HG03439 (cell line): ENCODE data around the gene CAB39L.

Experiments
- ATAC-seq: cut with Tn5 transposase; IDR thresholded peaks from one replicate; pipeline ENCODE4 v1.9.1; 2021; ENCODE audit warnings: mild to moderate bottlenecking, moderate library complexity; ENCODE audit not compliant: unreplicated experiment

The CAB39L gene

DNA sequence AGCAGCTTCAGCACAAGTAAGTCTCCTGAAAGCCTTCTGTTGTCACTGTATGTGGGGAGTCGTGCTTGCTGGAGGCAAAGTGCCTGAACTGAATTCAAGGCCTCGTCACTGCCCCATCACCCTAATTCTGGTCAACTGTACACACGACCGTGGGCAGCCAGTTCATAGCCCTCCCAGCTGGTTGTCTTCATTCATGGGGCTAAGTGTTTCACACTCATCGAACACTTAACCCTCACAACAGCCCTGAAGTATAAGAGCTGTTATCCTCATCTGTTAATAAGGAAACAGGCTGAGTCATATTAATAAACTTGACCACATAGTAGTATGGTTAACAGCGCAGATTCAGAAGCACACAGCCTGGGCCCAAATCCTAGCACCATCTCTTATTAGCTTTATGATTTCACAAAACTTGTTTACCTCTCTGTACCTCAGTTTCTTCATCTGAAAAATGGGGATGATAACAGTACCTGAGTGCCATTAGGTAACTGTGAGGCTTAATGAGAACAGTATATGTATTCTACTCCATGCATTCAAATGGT lies 129.5 kb downstream of the CAB39L start:
- no peak for ATAC-seq

DNA sequence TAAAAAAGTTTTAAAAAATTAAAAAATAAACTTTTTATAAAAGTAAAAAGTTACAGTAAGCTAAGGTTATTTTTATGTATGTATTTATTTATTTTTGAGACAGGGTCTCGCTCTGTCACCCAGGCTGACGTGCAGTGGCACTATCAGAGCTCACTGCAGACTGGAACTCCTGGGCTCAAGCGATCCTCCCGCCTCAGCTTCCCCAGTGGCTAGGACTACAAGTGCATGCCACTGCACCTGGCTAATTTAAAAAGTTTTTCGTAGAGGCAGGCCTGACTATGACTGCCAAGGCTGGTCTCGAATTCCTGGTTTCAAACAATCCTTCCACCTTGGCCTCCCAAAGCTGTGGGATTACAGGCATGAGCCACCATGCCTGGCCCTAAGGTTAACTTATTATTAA lies 132.0 kb downstream of the CAB39L start:
- no peak for ATAC-seq

DNA sequence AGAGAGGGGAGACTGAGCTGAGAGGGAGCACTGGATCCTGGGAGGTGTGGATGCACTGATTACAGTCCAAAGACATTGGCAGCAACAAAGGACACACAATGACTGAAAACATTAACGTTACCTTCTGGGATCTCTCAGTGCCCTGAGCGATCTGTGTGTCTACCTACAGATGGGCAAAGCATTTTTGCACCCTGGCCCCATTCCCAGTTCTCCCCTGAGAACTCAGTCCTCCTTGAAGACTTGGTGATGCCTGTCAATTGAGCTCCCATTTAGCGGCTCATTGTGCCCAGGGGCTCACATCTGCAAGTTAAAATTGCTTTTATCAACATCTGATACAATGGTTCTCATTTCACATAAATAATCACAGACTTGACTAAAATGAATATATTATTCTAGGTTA lies 133.6 kb downstream of the CAB39L start:
- no peak for ATAC-seq

DNA sequence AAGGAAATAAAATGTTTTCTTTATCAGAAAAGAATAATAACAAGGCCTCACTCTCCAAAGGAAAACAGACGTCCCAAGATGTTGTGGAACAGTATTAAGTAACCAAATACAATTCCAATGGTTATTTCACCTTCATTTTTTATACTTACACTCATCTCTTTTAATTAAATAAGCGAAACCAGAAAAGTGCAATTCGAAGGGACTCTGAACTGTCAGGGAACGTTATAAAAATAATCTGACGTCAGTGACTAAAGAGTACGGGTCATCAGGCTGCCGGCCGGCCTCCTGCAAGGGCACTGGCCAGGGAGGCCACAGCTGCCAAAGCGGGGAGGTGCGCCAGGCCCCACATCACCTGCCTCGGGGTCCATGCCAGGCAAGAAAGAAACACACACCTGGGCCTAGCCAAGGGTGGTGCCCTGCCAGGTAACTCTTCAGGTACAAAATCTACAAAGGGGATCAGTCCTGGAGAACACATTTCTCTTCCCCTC lies 134.9 kb downstream of the CAB39L start:
- no peak for ATAC-seq

GRCh38 chr13:49308097-49308875 lies 135.6 kb downstream of the CAB39L start:
- ATAC-seq: no peak

GRCh38 chr13:49307365-49307764 lies 136.5 kb downstream of the CAB39L start:
- no peak for ATAC-seq

DNA sequence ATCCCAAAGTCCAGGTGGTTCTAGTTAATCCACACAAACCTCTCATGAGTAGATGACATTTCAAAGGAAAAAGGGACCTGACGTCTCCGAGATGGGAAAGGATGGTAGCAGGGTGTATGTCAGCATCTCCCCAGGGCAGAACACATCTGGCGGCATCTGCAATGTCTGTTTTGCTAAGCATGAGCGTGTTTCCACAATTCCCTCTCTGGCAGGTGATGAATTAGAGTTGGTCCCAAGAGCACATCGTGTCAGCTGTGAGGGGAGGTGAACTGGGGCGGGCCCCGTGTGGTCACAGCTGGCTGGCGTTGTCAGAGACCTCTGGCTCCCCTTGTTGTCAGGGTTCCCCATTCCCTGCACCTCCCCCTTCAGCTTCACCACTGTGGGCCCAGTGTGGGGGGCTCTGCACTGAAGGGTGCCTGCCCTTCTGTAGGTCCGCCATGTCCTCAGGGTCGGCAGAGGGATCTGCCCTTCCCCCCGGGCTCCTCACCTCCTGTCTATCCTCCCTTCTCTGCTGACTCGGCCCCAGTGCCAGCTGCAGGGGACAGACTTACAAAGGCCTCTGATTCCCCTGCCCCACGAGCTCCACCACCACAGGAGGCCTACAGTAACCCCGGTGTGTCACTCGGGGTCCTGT lies 138.0 kb downstream of the CAB39L start:
- ATAC-seq: no peak

GRCh38 chr13:49304763-49305700 lies 138.8 kb downstream of the CAB39L start:
- no peak for ATAC-seq

- no peak for ATAC-seq
Measured at GRCh38 chr13:49304356-49304755, 139.5 kb downstream of the CAB39L start.

GRCh38 chr13:49303533-49304252 lies 140.2 kb downstream of the CAB39L start:
- ATAC-seq: no peak

DNA sequence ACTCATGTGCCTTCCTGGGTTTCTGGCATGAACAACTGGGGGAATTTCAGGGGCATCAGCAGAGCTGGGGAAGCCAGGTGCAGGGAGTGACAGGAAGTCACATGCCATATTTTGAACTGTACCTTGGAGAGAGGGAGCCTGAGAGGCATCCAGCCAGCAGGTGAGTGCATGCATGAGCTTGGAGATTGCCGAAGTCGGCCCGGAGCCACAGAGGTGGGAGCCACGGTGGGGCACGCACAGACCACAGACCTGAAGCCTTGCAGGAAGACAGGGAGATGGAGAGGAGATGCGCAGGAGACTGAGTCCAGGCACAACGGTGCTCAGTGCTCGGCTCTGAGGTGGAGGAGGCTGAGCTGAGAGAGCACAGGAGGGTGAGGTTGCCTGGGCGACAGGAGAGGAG lies 141.0 kb downstream of the CAB39L start:
- ATAC-seq: no peak

GRCh38 chr13:49302222-49302621 lies 141.6 kb downstream of the CAB39L start:
- no peak for ATAC-seq

DNA sequence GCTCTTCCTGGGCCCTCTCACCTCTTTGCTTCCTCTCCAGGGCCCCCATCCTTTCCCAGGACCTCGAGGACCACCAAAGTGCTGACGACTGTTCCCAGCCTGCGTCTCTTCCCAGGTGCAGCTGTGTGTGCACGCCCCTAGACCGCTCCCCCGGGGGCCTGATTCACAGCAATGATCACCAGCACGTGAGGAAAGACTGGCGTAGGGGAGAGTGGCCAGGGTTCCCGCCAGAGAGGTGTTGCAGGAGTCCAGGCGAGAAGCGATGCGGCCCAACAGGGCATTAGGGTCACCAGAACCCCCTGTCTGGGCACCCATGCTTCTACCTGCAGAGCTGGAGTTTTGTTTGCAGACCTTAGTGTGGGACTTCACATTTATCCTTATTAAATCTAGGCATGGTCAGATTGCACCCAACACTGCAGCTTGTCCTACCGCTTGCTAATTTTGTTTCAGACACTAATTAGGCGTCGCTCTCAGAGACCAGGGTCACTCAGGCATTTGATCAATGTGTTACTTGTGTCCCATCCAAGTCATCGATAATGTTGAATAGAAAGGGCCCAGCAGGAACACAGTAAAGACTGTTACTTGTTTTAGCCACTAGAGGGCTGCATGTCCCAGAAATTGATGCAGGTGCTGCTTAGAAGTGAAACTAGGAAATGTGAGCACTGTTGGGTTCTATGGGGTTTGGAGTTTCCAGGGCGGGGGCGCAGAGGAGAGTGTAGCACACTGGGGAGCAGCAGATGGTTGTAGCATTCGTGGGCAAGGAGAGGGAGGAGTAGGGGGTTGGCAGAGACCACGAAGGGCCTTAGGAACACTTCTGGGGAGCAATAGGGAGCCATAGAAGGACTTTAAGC lies 142.9 kb downstream of the CAB39L start:
- peak; percentile 93 for ATAC-seq

- ATAC-seq: no peak
Measured at GRCh38 chr13:49300276-49300675, 143.6 kb downstream of the CAB39L start.

GRCh38 chr13:49298903-49299605 lies 144.8 kb downstream of the CAB39L start:
- no peak for ATAC-seq

DNA sequence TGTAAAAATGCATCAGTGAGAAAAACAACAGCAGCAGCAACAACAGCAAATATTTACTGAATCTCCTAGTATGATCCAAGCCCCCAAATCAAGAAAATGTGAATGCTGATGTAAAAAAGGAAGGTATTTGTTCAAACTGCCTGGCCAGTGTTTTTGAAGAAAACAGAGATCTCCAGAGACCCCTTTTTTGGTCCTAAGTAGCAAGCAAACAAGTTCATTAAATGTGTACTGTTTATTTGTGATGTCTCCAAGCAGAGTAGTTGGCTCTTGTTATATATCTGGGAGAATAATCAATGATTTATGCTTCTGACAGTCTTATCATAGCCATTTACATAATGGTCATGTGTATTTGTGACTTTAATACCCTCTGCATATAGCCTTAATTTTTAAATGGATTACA lies 145.4 kb downstream of the CAB39L start:
- ATAC-seq: no peak

DNA sequence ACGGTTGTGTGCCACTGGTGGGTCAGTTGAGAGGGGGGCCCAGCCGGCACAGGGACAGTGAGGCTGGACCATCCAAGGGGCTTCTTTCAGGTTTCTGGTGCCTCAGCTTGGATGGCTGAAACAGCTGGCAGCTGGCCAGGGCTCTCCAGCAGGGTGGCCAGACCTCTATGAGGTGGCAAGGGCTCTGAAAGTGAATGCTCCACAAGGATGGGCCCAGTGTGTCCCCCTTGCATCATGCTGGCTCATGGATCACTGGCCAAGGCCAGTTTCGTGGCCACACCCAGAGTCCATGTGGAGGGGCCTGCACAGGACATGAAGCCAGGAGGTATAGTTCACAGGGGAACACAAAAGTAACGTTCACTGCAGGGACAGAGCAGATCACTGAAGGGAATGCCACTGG lies 146.5 kb downstream of the CAB39L start:
- no peak for ATAC-seq

- no peak for ATAC-seq
Measured at GRCh38 chr13:49296659-49297058, 147.2 kb downstream of the CAB39L start.

- no peak for ATAC-seq
Measured at GRCh38 chr13:49295244-49295643, 148.6 kb downstream of the CAB39L start.
